HFFc6 (cell line): ENCODE results near the gene PTPRQ. TPM values are rescaled to one million over a fixed set of nuclear protein-coding genes. Genes with fewer than 3 reads are reported as not detected.

Source experiments
- DNase-seq: peaks from one replicate; pipeline ENCODE4 v3.0.0-alpha.2; 2018
- H3K27ac Mint-ChIP-seq: 2 replicates; pipeline ENCODE4 v1.8.0; 2020; ENCODE audit warnings: mild to moderate bottlenecking, mixed read lengths
- H3K27me3 Mint-ChIP-seq: 2 replicates; pipeline ENCODE4 v1.8.0; 2021; ENCODE audit warnings: mild to moderate bottlenecking, moderate library complexity, mixed read lengths; ENCODE audit not compliant: insufficient read depth
- H3K36me3 Mint-ChIP-seq: 2 replicates; pipeline ENCODE4 v1.8.0; 2021; ENCODE audit warnings: low read depth, mixed read lengths
- H3K4me1 Mint-ChIP-seq: 2 replicates; pipeline ENCODE4 v1.8.0; 2020; ENCODE audit warnings: low read depth, mixed read lengths
- H3K4me3 Mint-ChIP-seq: 2 replicates; pipeline ENCODE4 v1.8.0; 2020; ENCODE audit warnings: mild to moderate bottlenecking, moderate library complexity, mixed read lengths
- H3K9me3 Mint-ChIP-seq: 2 replicates; pipeline ENCODE4 v1.8.0; 2020; ENCODE audit warnings: mild to moderate bottlenecking, mixed read lengths
- CTCF ChIP-seq: fragments of 200-600 bp; sonication (generic); IDR thresholded peaks from 2 replicates; pipeline ENCODE4 v1.5.0; 2021; ENCODE audit warnings: antibody characterized with exemption, mild to moderate bottlenecking
- total RNA-seq, 6 experiments: library from RNA; stranded (reverse); fragmentation: NEBNext Ultra II Directional; extraction: Animal tissue kit (Norgen Biotek cat#: 25700); gene quantifications; 2 replicates in 1 of 6; 3 replicates in 5 of 6; pipeline ENCODE4 v1.2.3, GENCODE V29; 2021

PTPRQ gene
- total RNA-seq, 6 experiments from 2014 or later: 2.6 to 4.1 (median 3.5) TPM

- peaks cover 25% of the 10 kb centered on the region for H3K4me1 Mint-ChIP-seq
- no peaks in the 10 kb centered on the region for H3K27me3 Mint-ChIP-seq
- no peak overlapping the region for H3K4me3 Mint-ChIP-seq
- no peaks in the 10 kb centered on the region for H3K9me3 Mint-ChIP-seq
- peaks cover 19% of the 10 kb centered on the region for H3K36me3 Mint-ChIP-seq
- DNase-seq: no peak
- no peak for TF ChIP-seq CTCF
- no peak overlapping the region for H3K27ac Mint-ChIP-seq
Observed at GRCh38 chr12:80559766-80560165, 115.7 kb downstream of the PTPRQ start.

GRCh38 chr12:80565271-80565670 lies 121.2 kb downstream of the PTPRQ start:
- Mint-ChIP-seq H3K4me1 (peaks cover 37% of the 10 kb centered on the region), H3K9me3 (peaks cover 8% of the 10 kb centered on the region), H3K27me3 (no peaks in the 10 kb centered on the region), H3K36me3 (peaks cover 23% of the 10 kb centered on the region), H3K27ac (peak overlapping the region; percentile 40), H3K4me3 (no peak overlapping the region)
- no peak for TF ChIP-seq CTCF
- no peak for DNase-seq

- no peak for TF ChIP-seq CTCF
- DNase-seq: peak; percentile 15
- Mint-ChIP-seq H3K4me3 (no peak overlapping the region), H3K9me3 (peaks cover 17% of the 10 kb centered on the region), H3K27ac (peak overlapping the region; percentile 58), H3K27me3 (no peaks in the 10 kb centered on the region), H3K4me1 (peaks cover 32% of the 10 kb centered on the region), H3K36me3 (peaks cover 25% of the 10 kb centered on the region)
Observed at GRCh38 chr12:80567401-80567800, 123.4 kb downstream of the PTPRQ start.

GRCh38 chr12:80576641-80577418 lies 132.8 kb downstream of the PTPRQ start:
- TF ChIP-seq CTCF: no peak
- no peak for DNase-seq

GRCh38 chr12:80580254-80580653 lies 136.2 kb downstream of the PTPRQ start:
- Mint-ChIP-seq H3K27ac (peak overlapping the region; percentile 86), H3K9me3 (peaks cover 10% of the 10 kb centered on the region), H3K4me1 (peaks cover 64% of the 10 kb centered on the region), H3K4me3 (peak overlapping the region; percentile 31), H3K36me3 (peaks cover 48% of the 10 kb centered on the region), H3K27me3 (no peaks in the 10 kb centered on the region; the same call in none of the 2 replicates)
- TF ChIP-seq CTCF: no peak
- peak; percentile 96 for DNase-seq

More at GRCh38 chr12:80576641-80577418, 132.8 kb downstream of the PTPRQ start:
- Mint-ChIP-seq H3K36me3 (peaks cover 37% of the 10 kb centered on the region), H3K27me3 (no peaks in the 10 kb centered on the region; the same call in 1 of the 2 replicates), H3K4me1 (peaks cover 66% of the 10 kb centered on the region), H3K4me3 (no peak overlapping the region), H3K27ac (peak overlapping the region; percentile 46), H3K9me3 (peaks cover 13% of the 10 kb centered on the region)
